Gastrocnemius medialis (tissue), 4 donors: ENCODE measurements around the gene EPHA4.

ENCODE experiments used
- CTCF ChIP-seq, 5 experiments: fragments of 450-650 bp in 3 of 5; fragments of 200-600 bp in 2 of 5; sonication (generic) in 2 of 5; IDR thresholded peaks in 4 of 5; conservative IDR thresholded peaks in 1 of 5; 1 replicate in 4 of 5; 2 replicates in 1 of 5; pipeline ENCODE4 v1.5.1; 2016 to 2019; ENCODE audit warnings: antibody characterized with exemption in 5 of 5, mild to moderate bottlenecking in 3 of 5, moderate library complexity in 3 of 5
- POLR2A ChIP-seq, 2 donors: fragments of 450-650 bp; IDR thresholded peaks; one replicate each; pipeline ENCODE4 v1.6.1; 2017; ENCODE audit warnings: antibody characterized with exemption in 2 of 2, mild to moderate bottlenecking in 2 of 2, moderate library complexity in 2 of 2

DNA sequence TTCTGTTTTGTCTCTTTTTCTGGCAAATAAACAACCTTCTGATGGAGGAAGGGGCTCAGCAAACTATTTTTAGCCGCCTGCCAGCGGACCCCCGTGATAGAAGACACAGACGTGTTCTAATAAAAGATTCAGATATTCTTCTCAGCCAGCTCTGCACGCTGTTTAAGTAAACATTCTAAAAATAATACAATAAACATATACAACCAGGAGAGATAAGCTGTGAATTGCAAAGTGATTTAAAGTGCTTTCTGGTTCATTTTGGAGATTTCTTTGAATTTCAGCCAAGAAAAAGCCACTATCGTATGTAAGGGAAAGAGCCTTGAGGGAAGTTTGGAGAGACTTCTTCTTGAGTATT lies 201.3 kb downstream of the EPHA4 start:
- TF ChIP-seq CTCF (IDR thresholded peaks at IDR 0.05 in 4 of 5, conservative IDR thresholded peaks at IDR 0.05 in 1 of 5) (no peak), POLR2A (IDR thresholded peaks at IDR 0.05) (no peak)
